ENCODE results near the gene CCNH.

DNA sequence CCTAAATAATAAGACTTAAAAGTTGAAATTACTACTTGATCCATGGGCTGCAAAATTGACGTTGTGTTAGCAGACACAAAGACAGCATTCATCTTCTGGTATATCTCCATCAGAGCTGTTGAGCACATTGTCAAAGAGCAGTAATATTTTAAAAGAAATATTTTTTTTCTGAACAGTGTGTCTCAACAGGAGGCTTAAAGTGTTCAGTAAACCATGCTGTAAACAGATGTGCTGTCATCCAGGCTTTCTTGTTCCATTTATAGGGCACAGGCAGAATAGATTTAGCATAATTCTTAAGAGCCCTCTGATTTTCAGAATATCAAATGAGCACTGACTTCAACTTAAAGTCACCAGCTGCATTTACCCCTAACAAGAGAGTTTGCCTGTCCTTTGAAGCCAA, 29.7 kb upstream of the CCNH start:
- no peak for TF ChIP-seq POLR2A (IDR thresholded peaks at IDR 0.05; ENCODE audit: low read depth, low read length)
- TF ChIP-seq TAF1 (IDR thresholded peaks at IDR 0.05; ENCODE audit: borderline replicate concordance, low read depth, low read length) = no peak
